NCI-H2029 (cell line): ENCODE data around the gene TRAF2.
"Not testable (repeated sequence)": the region's sequence is repeated elsewhere in the genome, so short reads cannot be mapped to it uniquely, and the experiment has no call there.

Source experiments
- DNase-seq: peaks from one replicate; lab custom pipeline; 2025; lab: John Stamatoyannopoulos, UW

The TRAF2 gene, protein sequence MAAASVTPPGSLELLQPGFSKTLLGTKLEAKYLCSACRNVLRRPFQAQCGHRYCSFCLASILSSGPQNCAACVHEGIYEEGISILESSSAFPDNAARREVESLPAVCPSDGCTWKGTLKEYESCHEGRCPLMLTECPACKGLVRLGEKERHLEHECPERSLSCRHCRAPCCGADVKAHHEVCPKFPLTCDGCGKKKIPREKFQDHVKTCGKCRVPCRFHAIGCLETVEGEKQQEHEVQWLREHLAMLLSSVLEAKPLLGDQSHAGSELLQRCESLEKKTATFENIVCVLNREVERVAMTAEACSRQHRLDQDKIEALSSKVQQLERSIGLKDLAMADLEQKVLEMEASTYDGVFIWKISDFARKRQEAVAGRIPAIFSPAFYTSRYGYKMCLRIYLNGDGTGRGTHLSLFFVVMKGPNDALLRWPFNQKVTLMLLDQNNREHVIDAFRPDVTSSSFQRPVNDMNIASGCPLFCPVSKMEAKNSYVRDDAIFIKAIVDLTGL

DNA sequence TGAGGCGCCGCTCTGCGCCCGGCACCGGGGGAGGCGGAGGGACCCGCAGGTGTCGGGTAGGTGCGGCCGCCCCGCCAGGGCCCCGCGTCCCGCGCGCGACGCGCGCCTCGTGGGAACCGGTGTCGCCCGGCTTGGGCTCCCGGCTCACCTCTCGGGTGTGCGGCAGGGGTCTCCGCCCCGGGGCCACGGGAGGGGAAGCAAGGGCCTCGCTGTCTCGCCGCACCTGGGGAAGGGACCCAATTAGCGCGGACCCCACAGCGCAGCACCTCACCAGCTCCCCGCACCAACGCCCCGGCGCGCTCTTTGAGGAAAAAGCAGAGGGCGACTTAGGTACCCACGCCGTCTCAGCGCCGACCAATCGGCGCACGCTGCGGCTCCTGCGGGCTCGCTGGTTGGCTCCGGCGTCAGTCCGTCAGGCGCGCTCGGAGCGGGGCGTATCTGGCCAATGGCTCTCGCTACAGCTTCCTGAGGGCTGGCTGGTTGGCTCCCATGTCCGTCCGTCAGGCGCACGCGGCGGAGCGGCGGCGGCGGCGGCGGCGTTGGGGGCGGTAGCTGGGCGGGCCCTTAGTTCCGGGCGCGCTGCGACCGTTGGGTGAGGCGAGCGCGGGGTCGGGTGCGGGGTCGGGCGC is at the start of gene TRAF2:
TSS of gene TRAF2 (plus strand) at position 567 of the 629 bp plus-strand sequence. CDS start 12,225 bp downstream, outside the sequence.
- peak; percentile 97 for DNase-seq

DNA sequence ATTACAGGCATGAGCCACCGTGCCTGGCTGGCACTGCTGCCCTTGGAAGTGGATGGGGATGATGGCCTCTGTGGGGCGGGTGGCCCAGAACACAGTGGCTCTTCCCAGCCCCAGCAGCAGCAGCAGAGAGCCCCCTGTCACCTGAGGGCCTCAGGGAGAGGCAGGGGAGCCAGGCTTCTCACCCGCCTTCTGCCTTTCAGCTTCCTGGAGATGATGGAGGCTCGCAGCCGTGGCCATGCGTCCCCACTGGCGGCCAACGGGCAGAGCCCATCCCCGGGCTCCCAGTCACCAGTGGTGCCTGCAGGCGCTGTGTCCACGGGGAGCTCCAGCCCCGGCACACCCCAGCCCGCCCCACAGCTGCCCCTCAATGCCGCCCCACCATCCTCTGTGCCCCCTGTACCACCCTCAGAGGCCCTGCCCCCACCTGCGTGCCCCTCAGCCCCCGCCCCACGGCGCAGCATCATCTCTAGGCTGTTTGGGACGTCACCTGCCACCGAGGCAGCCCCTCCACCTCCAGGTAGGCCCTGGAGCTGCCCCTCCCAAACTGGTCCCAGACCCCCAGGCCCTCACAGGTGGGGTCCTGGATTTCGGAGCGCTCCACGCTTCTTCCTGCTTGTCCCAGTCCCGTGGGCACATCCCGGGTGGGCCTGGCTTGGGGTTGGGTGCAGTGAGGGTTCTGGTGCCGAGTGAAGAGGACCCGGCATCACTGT is 49.0 kb upstream of the TRAF2 start:
- no peak for DNase-seq

DNA sequence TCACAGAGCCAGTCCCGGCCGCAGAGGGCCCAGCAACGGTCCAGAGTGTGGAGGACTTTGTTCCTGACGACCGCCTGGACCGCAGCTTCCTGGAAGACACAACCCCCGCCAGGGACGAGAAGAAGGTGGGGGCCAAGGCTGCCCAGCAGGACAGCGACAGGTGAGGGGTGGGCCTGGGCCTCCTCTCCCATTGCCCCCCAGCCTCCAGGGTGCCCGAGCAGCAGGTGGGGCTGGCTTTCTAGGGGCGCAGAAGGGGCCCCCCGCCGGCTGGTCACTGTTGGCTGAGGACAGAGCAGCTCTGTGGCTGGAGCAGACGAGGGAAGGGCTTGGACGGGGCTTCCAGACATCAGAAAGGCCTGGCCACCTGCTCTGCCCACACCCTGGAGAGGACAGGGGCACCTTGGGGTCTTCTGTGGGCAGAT is 48.4 kb upstream of the TRAF2 start:
- DNase-seq: not testable (repeated sequence)

DNA sequence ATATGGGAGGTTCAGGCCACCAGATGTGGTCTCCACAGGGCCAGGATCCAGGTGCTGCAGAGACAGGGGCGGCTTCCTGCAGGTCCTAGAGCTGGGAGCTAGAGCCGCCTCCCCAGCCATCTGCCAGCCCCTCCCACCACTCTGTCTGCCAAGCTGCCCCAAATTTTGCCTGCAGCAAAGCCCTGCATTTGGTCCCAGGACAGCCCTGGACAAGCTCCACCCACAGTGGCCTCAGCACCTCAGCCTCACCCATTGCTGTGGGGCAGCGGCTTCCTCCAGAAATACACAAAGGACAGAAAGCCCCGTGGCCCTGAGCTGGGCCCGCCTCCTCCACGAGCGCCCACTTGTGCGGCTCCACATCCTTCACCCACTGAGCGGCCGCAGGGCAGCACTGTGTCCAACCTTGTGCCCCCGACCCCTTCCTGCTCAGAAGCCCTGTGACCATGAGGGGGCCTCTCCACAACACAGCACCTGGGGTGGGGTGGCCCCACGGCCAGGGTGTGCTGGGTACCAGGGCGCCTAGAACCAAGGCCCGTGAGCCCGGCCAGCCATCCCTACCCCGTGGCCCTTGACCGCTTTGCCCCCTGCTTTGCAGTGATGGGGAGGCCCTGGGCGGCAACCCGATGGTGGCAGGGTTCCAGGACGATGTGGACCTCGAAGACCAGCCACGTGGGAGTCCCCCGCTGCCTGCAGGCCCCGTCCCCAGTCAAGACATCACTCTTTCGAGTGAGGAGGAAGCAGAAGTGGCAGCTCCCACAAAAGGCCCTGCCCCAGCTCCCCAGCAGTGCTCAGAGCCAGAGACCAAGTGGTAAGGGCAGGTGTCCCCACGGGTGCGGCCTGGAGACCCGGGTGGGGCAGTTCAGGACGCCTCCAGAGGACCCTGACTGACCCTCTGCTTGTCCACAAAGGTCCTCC is 47.7 kb upstream of the TRAF2 start:
- no peak for DNase-seq

DNA sequence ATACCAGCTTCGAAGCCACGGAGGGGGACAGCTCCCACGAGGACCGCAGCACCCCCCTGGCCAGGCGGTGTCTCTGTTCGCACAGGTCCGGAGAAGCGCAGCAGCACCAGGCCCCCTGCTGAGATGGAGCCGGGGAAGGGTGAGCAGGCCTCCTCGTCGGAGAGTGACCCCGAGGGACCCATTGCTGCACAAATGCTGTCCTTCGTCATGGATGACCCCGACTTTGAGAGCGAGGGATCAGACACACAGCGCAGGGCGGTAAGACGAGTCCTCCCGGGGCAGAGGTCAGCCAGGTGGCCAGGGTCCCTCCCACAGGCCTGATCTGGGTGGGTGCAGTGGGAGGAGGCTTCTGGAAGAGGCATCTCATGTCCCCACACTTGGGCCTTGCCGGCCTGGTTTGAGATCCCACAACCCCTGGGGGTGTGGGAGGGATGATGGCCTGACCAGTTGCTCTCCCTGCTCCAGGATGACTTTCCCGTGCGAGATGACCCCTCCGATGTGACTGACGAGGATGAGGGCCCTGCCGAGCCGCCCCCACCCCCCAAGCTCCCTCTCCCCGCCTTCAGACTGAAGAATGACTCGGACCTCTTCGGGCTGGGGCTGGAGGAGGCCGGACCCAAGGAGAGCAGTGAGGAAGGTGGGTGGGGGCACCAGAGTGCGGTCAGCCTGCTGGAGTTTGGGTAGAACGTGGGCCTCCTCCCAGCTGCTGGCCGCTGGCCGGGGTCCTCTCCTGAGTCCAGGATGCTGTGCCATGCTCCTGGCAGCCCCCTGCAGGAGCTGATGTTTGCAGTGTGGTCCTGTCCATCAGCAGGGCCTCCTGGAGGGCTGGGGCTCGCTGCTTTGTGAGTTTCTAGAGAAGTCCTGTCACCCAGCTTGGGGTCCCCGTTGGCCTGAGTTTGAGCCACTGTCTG is 46.8 kb upstream of the TRAF2 start:
- DNase-seq: no peak

DNA sequence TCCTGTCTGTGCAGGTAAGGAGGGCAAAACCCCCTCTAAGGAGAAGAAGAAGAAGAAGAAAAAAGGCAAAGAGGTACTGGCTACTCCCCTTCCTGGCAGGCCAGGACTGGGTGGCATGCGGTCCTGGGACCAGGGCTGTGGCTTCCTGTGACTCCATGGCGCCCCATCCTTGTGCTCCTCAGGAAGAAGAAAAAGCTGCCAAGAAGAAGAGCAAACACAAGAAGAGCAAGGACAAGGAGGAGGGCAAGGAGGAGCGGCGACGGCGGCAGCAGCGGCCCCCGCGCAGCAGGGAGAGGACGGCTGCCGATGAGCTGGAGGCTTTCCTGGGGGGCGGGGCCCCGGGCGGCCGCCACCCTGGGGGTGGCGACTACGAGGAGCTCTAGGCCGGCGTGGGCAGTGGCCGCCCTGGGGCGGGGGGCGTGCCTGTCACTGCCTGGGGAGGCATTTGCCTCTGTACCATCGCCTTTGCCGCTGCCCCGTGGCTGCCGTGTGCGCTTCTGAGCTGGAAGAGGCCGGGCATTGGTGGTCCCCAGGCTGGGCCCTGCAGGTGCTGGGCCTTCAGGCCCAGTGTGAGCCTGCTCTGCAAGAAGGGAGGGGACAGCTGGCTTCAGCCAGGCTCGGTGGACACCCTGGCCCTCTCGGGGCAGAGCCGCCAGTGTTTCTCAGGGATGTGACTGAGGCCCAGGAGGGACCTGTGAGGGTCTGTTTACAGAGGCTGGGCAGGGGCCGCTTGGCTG is 46.0 kb upstream of the TRAF2 start:
- DNase-seq: no peak

DNA sequence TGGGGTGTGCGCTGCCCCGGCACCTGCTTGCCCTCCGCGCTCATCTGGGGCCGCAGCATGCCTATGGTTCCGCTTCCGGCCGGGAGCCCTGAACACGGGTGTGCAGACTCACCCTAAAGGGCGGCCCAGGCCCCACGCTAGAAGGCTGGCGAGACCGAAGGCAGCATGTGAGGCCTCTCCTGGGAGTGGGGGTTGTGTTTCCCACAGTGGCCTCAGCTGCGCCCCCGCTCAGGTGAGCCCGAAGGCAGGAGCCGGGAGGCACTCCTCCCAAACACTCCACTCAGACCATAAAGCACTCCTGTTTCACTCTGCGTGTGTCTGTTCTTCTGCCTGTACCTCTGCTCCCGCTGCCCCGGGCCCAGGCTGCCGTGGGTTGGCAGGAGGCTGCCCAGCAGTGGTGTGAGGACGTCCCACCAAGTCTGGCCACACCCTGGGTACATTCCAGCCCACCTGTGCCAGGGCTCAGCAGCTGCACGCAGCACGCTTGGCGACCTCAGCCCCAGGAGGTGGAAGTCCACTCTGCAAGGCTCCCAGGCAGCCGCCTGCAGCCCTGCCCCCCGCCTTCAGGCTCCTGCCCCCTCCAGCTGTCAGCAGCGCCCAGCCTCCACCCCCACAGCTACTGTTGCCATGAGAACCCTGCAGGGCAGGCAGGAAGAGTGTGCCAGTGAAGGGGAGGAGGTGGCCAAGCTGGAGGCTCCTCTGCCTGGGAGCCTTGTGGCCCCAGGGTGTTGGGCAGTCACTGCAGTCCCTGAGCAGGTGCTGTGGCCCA is 45.3 kb upstream of the TRAF2 start:
- peak; percentile 83 for DNase-seq

DNA sequence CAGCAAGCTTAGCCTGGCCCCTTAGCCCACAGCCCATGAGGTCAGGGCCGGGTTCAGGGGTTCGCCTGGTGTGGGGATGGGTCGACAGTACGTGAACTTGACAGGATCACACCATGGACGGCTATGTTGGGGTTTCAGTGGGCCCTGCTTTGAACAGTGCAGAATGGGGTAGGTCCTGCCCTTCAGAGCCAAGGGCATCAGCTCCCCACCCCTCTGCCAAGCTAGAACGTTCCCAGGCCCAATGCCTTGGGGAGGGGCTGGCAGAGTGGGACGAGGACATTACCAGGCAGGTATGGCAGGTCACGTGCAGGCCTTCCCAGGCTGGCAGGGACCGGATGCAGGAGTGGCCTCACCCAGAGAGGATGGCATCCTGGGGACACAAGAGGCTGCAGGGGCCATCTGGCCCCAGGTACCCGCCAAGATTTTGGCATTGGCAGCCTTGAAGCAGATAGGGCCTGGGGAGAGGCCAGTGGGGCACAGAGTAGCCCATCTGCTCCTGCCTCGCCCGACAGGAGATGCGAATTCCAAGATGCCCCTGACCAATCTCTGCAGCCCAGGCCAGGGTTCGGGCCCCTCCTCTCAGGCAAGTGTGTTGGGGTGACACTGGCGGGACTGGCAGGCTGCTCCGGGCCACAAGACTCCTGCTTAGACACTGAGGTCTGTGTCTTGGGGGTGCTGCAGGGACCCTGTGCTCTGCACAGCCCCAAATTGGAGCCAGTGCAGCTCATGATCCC is 44.5 kb upstream of the TRAF2 start:
- peak; percentile 55 for DNase-seq

DNA sequence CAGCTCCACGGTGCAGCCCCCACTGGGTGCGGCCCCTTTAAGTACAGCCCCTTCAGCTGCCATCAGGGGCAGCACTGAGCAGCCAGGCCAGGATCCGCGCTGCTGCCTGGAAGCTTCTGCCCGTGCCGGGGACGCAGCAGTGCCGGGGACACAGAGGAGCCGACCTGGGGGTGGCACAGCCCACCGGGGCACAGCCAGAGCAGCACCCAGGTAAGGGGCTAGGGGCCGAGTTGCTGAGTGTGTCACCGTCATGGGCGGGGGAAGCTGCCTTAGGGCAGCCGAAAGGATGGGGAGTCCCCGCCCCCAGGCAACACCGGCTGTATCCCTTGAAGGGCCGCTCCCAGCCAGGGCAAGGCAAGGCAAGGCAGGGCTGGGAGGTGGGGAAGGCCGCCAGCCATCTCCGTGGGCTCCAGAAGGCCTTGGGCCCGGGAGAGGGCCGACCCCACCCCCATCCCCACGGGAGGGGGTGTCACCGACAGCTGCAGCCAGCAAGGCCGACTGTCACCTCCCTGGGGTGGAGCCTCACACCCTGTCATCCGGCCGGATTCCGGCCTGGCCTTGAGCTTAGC is 43.9 kb upstream of the TRAF2 start, which contains the start of gene AJM1:
TSS of gene AJM1 (plus strand) at position 99 of the 569 bp plus-strand sequence. CDS start 1,937 bp downstream, outside the sequence.
- DNase-seq: peak; percentile 56

DNA sequence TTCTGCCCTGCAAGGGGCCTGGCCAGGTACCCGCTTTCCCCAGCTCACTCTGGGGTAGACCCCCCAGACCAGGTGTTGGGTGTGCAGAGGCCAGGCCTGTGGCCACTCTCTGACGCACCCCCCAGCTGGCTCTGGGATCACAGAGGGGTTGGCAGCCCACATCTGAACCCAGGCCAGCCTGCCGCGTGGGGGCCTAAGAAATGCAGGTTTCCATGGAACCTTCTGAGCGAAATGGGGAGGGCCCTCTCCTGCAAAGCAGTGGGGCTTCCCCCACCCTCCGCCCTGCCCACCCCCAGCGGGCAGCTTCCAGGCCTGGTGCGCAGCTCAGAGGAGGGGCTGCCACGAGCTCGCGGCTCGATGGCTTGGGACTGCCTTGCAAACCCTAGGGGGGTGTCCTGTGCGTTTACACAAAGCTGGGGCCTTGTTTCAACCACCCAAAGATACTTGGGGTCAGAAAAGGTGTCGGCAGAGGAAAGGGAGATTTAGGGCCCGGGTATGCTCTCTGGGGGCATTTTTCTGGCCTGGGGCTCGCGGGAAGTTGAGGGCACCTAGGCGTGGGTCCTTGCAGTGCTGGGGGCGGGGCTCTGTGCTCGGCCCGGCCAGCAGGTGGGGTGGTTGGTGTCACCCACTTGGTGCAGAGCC is 43.0 kb upstream of the TRAF2 start:
- DNase-seq: not testable (repeated sequence)

DNA sequence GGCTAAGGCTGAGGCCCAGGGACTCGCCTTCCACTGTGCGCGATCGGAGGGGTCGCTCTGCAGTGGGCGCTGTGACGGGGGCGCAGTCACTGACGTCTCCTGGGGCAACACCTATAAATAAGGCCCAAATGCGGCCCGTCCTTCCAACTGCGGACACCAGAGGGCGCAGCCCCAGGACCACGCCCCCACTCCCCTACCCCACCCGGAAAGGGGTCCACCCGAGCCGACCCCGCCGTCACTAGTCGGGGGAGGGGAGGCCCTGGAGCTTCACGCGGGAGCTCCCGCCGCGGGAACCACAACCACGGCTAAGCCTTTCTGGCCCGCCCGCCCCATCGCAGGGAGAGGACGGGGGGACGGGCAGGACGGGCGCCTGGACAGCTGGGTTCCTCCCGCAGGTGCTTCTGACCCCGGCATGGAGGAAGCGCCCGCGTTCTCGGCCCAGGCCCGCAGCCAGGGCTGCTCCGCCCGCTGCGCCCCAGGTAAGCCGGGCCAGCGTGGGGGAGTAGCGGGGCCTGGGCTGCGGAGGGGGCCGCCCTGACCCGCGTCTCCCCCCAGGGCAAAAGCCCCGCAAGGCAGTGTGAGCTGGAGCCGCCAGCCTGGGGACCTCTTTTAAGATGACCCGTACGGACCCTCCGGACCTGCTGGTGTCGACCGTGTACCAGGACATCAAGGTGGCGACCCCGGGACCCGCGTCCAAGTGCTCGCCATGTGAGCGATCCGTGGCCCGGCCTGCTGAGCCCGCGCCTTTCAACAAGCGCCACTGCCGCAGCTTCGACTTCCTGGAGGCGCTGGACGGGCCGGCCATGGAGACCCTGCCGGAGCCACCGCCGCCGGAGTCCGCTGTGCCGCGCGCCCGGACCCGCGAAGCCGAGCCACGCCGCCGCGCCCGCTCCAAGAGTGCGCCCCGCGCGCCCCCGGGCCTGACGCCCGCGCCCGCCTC is 42.2 kb upstream of the TRAF2 start:
- DNase-seq: not testable (repeated sequence)

DNA sequence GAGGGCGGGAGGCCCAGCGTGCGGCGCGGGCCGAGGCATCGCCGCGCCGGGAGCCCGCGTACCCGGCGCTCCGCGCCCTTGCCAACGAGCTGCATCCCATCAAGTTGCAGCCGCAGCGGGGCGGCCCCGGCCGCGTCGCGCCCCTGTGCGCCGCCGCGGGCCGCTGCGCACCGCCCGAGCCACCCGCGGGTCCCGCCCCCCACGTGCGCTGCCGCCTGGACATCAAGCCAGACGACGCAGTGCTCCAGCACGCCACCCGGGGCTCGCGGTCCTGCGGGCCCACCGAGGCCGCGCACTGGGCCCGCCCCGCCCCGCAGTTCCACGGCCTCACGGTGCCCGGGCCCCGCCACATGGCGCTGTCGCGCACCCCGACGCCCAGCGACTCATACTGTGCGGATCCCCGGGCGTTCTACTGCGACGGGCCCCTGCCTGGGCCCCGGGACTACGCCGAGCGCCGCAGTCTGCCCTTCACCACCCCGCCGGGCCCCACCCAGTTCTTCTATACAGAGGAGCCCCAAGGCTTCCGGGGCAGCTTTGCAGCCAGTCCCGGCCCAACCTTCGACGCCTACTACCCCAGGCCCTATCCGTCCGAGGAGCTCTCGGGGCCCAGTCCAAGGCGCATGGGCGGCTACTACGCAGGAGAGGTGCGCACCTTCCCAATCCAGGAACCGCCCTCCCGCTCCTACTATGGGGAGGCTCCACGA is 41.4 kb upstream of the TRAF2 start:
- DNase-seq: no peak

DNA sequence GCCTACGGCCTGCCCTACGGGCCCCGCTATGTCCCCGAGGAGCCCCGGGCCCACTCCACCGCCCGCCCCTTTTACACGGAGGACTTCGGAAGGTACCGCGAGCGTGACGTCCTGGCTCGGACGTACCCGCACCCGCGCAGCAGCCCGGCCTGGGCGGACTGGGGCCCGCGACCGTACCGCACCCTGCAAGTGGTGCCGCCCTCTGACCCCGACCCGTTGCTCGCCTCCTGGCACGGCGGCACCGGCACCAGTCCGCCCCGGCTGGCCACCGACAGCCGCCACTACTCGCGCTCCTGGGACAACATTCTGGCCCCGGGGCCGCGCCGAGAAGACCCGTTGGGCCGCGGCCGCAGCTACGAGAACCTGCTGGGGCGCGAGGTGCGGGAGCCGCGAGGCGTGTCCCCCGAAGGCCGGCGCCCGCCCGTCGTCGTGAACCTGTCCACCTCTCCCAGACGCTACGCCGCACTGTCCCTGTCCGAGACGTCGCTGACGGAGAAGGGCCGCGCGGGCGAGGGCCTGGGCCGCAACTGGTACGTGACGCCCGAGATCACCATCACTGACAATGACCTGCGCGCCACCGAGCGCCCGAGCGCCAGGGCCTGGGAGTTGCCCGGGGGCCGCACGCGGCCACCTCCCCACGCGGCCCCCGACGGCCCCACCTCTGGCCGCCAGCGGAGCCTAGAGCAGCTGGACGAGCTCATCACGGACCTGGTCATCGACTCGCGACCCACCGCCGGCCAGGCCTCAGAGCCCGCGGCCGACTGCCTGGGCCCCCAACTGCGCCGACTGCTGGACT is 40.7 kb upstream of the TRAF2 start:
- DNase-seq: no peak

DNA sequence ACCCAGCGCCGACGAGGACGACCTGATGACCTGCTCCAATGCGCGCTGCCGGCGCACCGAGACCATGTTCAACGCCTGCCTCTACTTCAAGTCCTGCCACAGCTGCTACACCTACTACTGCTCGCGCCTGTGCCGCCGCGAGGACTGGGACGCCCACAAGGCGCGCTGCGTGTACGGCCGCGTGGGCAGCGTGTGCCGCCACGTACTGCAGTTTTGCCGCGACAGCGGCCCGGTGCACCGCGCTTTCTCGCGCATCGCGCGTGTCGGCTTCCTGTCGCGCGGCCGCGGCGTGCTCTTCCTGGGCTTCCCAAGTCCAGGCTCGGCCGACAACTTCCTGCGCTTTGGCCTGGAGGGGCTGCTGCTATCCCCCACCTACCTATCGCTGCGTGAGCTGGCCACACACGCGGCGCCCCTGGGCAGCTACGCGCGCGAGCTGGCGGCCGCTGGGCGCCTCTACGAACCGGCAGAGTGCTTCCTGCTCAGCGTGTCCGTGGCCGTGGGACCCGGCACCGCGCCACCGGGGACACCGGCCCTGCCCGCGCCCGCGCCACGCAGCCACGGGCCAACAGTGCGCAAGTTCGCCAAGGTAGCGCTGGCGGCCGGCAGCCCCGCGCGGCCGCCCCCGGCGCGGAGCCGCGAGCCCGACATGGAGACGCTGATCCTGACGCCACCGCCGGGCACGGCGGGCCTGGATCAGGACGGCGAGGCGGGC is 39.8 kb upstream of the TRAF2 start:
- DNase-seq: no peak
